CD4-positive, alpha-beta T cell treated with Interleukin-12 subunit alpha and Interleukin-12 subunit beta, for 1 hour (primary cell): ENCODE results near the gene ACAP2.
"Not testable (repeated sequence)": the region's sequence is repeated elsewhere in the genome, so short reads cannot be mapped to it uniquely, and the experiment has no call there.

Experiments
- DNase-seq: peaks from one replicate; pipeline ENCODE4 v3.0.0-alpha.2; 2020

Gene ACAP2

DNA sequence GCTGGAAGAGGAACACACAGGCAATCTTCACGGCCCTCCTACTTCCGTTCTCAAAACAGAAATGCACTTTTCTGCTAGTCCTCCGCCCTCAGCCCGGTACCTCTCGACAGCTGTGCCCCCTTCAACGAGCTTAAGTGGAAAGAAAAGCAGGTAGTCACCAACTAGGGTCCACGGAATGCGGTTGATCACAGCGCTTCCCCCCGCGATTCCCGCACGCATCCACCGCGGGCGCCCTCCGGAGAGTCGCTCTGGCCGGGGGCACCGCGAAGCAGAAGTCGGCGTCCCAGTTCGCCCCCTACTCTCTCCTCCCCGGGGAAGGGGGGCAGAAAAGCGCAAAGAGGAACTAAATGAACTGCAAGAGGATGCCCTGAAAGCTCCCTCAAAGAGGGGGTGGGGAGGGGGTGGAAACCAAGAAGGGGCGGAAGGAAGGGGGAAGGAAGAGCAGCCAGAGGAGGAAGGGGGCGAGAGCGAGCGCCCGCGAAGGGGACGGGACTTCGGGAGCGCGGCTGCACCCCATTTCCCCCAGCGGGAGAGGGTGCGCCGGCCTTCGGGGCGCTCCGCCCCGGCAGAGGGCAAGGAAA lies 738 bp downstream of the ACAP2 start:
- DNase-seq: peak; percentile 55

DNA sequence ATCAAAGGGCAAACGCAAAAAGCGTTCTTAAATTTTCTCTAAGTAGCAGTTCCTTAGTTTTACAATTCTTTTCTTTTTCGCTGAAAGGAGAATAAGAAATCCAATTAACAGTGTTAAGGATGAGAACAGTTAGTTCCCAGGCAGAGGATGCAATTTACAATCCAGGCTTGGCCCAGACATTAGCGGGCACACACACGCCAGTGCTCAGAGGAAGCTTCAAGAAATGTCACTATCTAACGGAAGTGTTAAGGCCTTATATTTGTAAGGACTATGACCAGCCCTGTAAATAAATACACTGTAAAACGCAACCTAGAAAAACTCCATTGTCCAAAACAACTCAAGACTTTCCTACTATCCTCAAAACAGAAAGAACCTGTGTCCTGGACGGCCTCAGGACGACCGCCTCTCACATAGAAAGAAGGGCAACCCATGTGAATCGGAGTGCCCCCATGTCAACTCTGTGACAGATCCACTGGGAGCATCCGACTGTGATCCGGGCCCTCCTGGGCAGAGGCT lies 1.3 kb downstream of the ACAP2 start:
- DNase-seq: peak; percentile 4

DNA sequence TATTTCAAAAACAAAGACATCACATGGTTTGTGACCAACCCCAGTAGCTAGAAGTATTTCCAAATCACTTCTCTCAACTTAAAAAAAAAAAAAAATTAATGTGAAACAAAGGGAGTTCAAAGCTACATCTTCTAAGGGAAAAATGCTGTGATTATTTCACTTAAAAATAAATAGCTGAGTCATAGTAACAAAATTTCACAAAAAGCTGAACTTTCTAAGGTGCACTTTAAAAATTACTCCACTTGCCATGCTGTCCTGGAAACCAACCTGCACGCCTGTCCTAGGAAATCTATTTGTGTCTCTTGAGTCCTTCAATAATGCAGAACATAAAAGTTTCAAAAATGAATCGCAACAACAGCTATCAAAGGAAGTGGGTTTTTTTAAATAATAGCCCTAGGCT lies 1.8 kb downstream of the ACAP2 start:
- no peak for DNase-seq

DNA sequence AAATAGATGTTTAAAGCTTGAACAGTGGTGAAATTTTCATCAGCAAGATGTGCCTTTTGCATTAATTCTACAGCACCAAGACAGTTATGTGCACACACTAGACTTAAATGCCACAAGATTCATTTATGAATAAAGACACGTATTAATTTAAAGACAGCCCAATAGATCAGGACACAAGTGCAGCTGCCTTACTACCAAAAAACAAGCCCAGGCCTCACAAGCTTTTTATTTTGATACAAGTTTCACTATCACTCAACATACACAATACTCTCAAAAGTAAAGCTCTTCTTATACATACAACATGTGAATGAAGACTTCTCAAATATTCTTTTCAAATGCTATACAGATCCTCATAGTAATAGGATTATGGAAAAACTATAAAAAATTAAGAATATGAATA lies 2.4 kb downstream of the ACAP2 start:
- DNase-seq: no peak

DNA sequence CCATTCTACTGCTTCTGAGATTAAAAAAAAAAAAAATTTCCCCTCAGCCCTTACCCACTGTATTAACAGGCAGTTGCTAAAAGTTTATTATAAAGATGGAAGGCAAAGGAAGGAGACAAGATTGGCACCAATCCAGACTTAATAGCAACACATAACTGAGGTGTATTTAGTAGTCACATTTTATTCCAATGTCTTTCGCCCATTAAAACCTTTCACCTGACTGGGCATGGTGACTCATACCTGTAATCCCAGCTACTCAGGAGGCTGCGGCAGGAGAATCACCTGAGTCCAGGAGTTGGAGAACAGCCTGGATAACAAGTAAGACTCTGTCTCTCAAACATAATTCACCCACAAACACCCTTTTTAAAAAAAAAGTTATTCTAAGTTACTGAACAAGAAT lies 4.4 kb downstream of the ACAP2 start:
- no peak for DNase-seq

DNA sequence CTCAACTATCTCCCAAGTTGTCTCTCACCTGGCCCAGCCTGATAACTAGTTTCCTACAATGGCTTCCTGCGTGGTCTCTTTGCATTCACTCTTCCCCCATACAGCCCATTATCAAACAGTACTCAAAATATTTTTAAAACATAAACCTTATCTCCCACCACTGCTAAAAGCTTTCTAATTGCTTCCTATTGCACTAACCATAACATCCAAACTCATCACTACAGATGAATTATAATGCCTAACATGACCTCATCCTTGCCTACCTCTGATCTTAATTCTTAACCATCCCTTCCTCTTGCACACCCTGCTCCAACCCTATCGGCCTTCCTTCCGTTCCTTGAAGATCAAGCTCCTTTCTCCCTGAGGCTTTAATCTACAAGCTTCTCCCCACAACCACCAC lies 17.0 kb downstream of the ACAP2 start:
- no peak for DNase-seq

DNA sequence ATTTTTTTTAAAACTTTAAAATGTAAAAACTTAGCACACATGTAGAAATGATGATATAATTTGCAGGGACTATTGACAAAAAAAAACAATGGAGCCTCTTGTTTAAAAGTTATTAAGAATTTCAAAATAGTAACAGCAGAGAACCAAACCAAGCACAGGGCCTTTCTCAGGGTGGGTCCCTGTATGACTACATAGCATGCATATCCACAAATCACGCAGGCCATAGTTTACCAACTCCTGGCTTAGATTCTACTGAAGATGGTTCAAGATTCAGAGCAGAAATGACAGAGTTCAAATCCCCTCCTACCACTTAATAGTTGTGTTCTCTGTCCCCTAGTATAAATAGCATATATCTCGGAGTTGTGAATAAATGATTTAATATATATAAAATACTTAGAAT lies 19.0 kb downstream of the ACAP2 start:
- DNase-seq: no peak

DNA sequence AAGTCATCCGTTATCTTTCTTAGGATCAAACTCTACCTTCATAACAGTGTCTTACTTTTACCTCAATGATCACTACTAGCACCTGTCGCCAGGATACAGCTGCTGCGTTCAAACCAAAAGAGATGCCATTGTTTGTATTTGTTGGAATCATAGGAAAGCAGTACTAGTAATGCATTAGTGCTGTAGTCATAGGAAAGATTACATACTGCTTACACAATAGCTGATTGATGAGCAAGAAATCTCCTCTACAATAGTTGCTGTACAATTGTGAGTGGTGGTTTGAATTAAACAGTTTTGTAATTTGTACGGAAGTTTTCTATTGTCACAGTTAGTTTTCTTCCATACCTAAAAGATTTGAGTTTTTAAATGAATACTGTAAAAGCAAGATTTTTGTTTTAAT lies 21.4 kb downstream of the ACAP2 start:
- DNase-seq: no peak

DNA sequence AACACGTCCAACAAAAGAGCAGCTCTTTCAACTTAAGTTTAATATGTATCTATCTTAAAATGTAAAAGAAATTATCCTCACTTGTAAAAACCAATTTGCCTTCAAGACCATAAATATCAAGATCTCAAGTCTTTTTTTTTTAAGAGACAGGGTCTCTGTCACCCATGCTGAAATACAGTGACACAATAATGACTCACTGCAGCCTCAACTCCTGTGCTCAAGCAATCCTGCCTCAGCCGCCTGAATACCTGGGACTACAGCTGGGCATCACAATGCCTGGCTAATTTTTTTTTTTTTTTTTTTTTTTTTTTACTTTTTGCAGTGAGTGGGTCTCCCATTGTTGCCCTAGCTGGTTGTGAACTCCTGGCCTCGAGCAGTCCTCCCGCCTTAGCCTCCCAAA lies 26.0 kb downstream of the ACAP2 start:
- no peak for DNase-seq

DNA sequence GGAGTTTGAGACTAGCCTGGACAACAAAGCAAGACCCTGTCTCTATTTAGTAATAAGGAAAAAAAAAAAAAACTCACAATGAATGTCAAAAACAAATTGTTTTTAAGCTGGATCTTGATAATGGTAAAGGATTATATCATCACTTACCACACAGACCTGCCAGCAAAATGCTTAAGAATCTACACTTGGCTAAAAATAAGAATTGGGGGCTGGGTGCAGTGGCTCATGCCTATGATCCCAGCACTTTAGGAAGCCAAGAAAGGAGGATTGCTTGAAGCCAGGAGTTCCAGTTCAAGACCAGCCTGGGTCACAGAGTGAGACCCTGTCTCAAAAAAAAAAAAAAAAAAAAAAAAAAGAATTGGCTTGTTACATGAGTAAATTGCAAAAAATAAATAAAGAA lies 31.0 kb downstream of the ACAP2 start:
- no peak for DNase-seq

DNA sequence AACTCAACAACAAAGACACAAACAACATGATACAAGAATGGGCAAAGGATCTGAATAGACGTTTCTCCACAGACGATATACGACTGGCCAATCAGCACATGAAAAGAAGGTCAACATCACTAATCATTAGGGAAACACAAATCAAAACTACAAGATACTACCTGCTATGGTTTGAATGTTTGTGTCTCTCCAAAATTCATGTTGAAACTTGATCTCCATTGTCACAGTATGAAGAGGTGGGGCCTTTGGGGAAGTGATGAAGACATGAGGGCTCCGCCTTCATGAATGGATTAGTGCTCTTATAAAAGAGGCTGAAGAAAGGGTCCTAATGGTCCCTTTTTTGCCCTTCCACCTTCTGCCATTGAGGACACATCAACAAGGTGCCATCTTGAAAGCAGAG lies 32.3 kb downstream of the ACAP2 start:
- no peak for DNase-seq

DNA sequence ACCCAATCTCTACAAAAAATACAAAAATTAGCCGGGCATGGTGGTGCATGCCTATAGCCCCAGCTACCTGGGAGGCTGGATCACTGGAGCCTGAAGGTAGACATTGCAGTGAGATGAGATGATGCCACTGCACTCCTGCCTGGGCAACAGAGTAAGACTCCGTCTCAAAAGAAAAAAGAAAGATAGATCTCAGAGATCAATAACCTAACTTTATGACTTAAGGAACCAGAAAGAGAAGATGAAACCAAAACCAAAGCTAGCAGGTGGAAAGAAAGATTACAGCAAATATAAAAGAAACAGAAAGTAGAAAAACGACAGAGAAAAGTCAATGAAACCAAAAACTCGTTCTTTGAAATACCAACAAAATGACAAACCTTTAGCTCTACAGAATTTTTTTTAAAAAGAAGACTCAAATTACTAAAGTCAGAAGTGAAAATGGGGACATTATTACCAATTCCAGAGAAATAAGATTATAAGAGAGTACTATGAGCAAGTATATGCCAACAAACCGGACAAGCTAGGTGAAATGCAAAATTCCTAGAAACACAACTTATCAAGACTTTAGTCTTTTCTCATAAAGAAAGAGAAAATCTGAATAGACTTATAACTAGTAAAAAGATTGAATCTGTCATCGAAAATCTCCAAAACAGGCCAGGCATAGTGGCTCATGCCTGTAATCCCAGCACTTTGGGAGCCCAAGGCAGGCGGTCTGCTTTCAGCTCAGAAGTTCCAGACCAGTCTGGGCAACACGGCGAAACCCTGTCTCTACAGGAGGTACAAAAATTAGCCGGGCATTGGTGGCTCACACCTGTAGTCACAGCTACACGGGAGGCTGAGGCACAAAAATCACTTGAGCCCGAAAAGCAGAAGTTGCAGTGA lies 35.0 kb downstream of the ACAP2 start:
- no peak for DNase-seq

DNA sequence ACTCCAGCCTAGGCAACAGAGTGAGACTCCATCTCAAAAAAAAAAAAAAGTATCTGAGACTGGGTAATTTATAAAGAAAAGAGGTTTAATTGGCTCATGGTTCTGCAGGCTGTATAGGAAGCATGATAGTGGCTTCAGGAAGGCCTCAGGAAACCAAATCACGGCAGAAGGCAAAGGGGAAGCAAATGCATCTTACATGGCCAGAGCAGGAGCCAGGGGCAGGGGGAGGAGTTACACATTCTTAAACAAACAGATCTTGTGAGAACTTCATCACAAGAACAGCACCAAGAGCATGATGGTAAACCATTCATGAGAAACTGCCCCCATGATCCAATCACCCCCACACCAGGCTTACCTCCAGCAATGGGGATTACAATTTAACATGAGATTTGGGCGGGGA lies 37.2 kb downstream of the ACAP2 start:
- no peak for DNase-seq

DNA sequence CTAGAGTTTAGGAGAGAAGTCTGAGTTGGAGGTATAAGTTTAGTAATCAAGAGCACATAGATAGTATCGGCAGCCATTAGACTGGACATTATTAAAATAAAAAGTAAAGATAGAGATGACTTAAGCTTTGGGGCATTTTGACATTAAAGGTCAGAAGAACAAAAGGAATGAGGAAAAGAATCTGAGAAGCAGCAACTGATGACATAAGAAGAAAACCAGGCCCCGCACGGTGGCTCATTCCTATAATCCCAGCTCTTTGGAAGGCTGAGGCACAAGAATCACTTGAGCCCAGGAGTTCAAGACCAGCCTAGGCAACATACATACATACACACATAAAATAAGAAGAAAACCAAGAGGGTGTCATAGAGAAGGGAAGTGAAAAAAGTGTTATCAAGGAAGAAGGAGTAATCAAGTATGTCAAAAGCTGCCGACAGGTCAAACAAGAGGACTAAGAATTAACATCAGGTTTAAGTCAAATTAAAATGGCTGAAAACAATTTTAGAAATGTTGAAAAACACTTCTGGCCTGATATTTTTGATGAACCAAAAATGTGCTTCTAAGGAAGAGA lies 38.9 kb downstream of the ACAP2 start:
- no peak for DNase-seq

DNA sequence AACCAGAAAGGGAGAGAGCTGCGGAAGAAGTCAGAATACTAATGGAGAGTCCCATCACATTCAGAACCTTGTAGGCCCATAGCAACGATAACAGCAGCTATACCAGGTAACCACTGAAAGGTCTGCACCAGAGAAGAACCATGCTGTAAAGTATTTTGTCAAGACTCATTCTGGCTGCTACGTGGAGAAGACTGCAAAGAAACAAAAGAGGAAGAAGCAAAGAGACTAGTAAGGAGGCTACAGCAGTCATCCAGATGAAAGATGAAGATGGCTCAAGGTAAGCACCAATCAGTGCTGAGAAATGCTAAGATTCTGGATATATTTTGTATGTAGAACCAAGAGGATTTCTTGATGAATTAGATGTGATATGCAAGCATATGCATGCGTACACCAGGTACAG lies 39.6 kb downstream of the ACAP2 start:
- DNase-seq: no peak

DNA sequence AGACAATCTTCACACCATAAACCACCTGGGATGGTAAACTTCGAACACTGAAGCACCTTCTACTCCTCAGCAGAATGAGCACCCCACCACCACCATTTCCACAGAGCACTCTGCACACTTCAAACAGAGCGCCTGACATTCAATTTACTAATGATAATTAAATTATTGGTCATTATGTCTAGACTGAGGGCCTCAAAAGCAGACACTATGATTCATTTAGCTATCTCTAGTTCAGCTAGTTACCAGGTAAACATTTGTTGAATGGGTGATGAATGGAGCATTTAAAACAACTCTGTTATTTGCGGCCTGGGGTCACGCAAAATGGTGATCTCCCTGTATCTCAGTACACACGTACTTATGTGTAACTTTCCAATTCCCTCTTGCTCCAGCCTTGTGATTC lies 40.9 kb downstream of the ACAP2 start:
- no peak for DNase-seq

DNA sequence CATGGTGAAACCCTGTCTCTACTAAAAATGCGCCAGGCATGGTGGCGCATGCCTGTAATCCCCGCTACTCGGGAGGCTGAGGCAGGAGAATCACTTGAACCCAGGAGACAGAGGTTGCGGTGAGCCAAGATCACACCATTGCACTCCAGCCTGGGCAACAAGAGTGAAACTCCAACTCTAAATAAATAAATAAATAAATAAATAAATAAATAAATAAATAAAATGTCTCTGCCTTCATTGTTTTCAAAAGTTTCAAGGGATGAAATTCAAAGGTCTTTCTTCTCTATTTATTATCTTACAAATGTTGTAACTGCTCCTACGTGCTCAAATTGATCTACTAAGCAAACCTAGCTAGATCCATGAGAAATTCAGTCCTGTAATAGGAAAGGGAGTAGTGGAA lies 44.4 kb downstream of the ACAP2 start:
- DNase-seq: not testable (repeated sequence)

DNA sequence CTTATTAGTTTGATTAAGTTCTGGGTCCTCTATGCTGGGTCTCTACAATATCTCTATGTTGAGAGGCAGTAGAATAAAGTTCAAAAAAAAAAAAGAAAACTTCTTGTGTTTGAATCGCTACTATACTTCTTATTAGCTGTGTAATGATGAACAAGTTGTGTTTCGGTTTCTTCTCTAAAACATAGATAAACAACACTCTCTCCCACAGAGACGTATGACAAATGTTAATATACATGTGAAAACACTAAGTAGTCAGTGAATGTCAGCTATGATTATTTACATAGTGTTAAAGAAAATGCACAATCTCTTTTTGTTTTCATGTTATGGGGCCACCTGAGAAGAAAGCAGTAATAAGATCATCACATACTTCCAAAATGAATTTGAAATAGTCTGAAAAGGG lies 45.3 kb downstream of the ACAP2 start:
- DNase-seq: no peak

DNA sequence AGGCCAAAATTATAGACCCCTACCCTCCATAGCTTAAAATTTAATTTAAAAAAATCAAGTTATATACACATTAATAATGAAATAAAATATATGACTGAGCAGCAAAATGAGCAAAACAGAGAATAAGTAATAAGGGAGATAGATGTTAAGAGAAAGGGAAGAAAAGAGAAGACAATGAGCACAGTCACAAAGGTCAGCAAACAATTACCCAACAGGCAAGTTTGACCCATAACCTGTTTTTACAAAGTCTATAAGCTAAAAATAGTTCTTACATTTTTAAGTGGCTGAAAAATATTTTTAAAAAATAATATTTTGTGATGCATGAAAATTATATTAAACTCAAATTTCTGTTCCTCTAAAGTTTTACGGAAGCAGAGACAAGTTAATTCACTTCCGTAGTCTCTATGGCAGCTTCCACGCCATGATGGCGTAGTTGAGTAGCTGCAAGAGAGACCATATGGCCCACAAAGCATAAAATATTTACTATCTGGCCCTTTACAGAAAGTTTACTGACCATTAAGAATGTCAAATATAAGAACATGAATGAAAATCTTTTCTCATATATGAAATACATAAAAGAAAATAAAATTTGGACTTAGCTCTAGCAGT lies 47.5 kb downstream of the ACAP2 start:
- no peak for DNase-seq

DNA sequence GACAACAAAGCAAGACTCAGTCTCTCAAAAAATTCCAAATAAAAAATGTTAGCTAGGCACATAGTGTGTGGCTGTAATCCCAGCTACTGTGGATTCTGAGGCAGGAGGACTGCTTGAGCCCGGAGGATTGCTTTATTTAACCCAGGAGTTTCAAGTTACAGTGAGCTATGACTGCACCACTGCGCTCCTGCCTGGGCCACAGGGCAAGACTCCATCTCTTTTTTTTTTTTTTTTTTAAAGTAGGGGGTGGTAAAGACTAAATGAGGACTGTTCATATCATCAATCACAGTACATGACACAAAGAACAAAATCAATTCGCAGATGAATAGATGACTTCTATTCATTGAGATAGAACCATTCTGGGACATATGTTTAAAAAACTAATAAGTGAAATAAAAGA lies 48.1 kb downstream of the ACAP2 start:
- no peak for DNase-seq

DNA sequence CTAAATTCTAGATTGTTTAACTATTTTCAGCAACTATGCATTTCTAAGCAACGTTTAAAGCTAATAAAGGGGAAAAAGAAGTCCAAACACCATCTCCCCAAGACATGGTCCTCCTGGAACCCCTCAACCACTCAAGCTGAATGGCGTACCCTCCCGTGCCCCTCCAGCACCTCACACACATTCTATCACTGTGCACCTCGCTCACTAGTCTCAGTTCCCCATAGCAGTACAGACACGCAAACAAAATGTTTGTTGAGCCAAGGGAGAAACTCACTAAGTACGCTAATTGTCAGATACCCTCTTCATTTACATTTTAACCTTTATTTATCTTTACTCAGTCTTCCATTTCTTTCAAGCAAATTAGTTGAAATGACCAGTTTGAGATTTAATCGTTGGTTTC lies 48.8 kb downstream of the ACAP2 start:
- no peak for DNase-seq

DNA sequence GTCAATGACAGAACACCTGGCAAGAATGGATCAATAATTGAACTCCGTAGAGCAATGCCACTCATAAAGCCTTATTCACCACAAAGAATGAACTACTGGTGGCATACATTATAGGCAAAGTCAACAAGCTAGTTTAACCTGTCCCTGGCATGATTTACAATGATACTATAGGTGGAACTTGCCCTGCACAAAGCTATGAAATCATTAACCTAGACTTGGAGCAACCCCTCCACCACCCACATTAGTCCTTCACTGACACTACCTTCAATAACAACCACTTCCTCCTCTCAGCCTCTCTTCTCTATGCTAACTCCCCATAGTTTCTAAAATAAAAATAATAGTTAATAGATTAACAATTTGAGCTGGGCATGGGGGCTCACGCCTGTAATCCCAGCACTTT lies 54.4 kb downstream of the ACAP2 start:
- no peak for DNase-seq

DNA sequence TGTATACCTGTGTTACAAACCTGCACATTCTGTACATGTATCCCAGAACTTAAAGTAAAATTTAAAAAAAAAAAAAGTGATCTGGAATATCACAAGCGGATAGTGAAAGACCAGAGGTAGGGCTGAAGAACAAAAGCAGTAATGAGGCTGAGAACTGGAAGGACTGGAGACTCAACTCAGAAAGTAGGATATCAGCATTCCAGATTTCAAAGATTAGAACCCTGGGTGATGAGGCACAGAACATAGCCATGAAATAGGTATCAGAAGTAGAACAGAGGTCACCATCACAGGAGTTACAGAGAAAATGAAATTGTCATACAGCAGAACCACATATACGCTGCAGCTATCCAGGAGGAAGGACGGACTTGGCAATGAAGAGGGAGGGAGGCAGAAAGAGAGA lies 56.1 kb downstream of the ACAP2 start:
- DNase-seq: no peak

DNA sequence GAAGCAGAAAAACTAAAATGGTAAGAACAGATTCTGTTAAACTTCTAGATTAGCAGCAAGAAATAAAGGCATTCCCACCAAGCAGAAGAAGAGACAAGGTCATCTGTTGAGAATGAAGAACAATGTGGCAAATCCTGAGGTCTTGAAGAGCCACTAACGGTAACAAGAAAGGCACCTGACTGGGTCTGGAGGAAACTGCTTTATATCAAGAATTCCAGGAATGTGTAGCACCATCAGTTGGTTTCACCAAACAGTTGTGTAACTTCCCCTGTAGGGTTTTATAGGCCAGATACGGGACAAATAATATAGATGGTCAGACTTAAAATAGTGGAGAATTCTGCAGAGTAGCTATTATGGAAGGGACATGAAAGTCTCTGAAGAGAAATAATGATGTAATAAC lies 57.3 kb downstream of the ACAP2 start:
- no peak for DNase-seq
